Caki2 (cell line): ENCODE results near the gene PBX3. TPM values are rescaled to one million over a fixed set of nuclear protein-coding genes. Genes with fewer than 3 reads are reported as not detected.

Source experiments
- DNase-seq: peaks from one replicate; pipeline ENCODE4 v3.0.0-alpha.2; 2015; ENCODE audit warnings: low read depth
- in situ Hi-C: cut with HindIII; loops from 2 replicates; pipeline ENCODE4 v1.10.0; 2016; ENCODE audit warnings: low sequenced_read_pairs, low pct_unique_long_range_greater_than_20kb, mixed read lengths
- total RNA-seq: library from RNA; depleted of rRNA; stranded (reverse); fragments of >200 nt; shearing (Covaris generic); gene quantifications from 2 replicates; pipeline ENCODE4 v1.2.3, GENCODE V29; 2014; ENCODE audit warnings: low replicate concordance

The PBX3 gene
- total RNA-seq, 1 experiment from 2014 or later = 9.3 TPM

GRCh38 chr9:125990186-125990792, 243.1 kb downstream of the PBX3 start:
- no peak for DNase-seq
- in situ Hi-C loops = no loop called here

GRCh38 chr9:125990793-125991220, 243.6 kb downstream of the PBX3 start:
- in situ Hi-C loops = no loop called here
- no peak for DNase-seq

- DNase-seq = no peak
- in situ Hi-C loops = no loop called here
These were observed 244.8 kb downstream of the PBX3 start for GRCh38 chr9:125991886-125992529.

GRCh38 chr9:125992557-125992956, 245.4 kb downstream of the PBX3 start:
- DNase-seq = no peak
- in situ Hi-C loops = no loop called here

GRCh38 chr9:125993466-125993865, 246.3 kb downstream of the PBX3 start:
- DNase-seq = no peak
- in situ Hi-C loops = no loop called here

- no peak for DNase-seq
- in situ Hi-C loops = no loop called here
These were observed 247.1 kb downstream of the PBX3 start for GRCh38 chr9:125994066-125994943.

GRCh38 chr9:125995006-125995405, 247.8 kb downstream of the PBX3 start:
- no peak for DNase-seq
- in situ Hi-C loops = no loop called here

- in situ Hi-C loops = no loop called here
These were observed 248.5 kb downstream of the PBX3 start for GRCh38 chr9:125995706-125996105.

GRCh38 chr9:125996791-125997190, 249.6 kb downstream of the PBX3 start:
- in situ Hi-C loops = no loop called here

More at GRCh38 chr9:125995706-125996105, 248.5 kb downstream of the PBX3 start:
- no peak for DNase-seq

GRCh38 chr9:125997196-125997823, 250.1 kb downstream of the PBX3 start:
- in situ Hi-C loops = no loop called here
- DNase-seq = no peak

More at GRCh38 chr9:125996791-125997190, 249.6 kb downstream of the PBX3 start:
- no peak for DNase-seq

- no peak for DNase-seq
- in situ Hi-C loops = no loop called here
These were observed 251.8 kb downstream of the PBX3 start for GRCh38 chr9:125998837-125999503.

- no peak for DNase-seq
- in situ Hi-C loops = no loop called here
These were observed 252.3 kb downstream of the PBX3 start for GRCh38 chr9:125999504-125999881.

GRCh38 chr9:126000256-126000655, 253.1 kb downstream of the PBX3 start:
- in situ Hi-C loops = no loop called here
- no peak for DNase-seq

- in situ Hi-C loops = no loop called here
- DNase-seq = no peak
These were observed 253.8 kb downstream of the PBX3 start for GRCh38 chr9:126000731-126001580.

- no peak for DNase-seq
- in situ Hi-C loops = no loop called here
These were observed 254.5 kb downstream of the PBX3 start for GRCh38 chr9:126001581-126002225.

GRCh38 chr9:126002476-126003350, 255.5 kb downstream of the PBX3 start:
- no peak for DNase-seq
- in situ Hi-C loops = no loop called here
